ENCODE measurements around the gene ARL8A.
"Not testable (repeated sequence)": the region's sequence is repeated elsewhere in the genome, so short reads cannot be mapped to it uniquely, and the experiment has no call there.

DNA sequence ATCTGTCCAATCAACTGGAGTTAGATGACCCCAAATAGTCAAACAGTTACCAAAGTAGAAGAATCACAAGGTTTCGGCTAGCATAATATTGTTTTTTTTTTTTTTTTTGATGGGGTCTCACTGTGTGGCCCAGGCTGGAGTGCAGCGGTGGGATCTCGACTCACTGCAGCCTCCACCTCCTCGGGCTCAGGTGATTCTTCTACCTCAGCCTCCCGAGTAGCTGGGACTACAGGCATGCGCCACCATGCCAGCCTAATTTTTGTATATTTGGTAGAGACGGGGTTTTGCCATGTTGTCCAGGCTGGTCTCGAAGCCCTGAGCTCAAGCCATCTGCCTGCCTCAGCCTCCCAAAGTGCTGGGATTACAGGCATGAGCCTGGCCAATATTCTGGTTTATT lies 1.2 kb upstream of the ARL8A start:
- not testable (repeated sequence) for TF ChIP-seq CTCF (conservative IDR thresholded peaks at IDR 0.05; ENCODE audit: low read depth, low read length); USF2 (IDR thresholded peaks at IDR 0.05; ENCODE audit: low read depth, low read length); POLR2A (IDR thresholded peaks at IDR 0.05; ENCODE audit: low read depth, low read length); CHD1 (IDR thresholded peaks at IDR 0.05; ENCODE audit: low read depth, low read length); RFX5 (IDR thresholded peaks at IDR 0.05; ENCODE audit: low read depth, low read length); MAZ (IDR thresholded peaks at IDR 0.05; ENCODE audit: borderline replicate concordance, low read depth, low read length); NFE2L2 (IDR thresholded peaks at IDR 0.05; ENCODE audit: low read depth, low read length); RAD21 (IDR thresholded peaks at IDR 0.05; ENCODE audit: low read length); MXI1 (IDR thresholded peaks at IDR 0.05; ENCODE audit: borderline replicate concordance, low read depth, low read length); RCOR1 (IDR thresholded peaks at IDR 0.05; ENCODE audit: insufficient replicate concordance, low read length); SMC3 (IDR thresholded peaks at IDR 0.05; ENCODE audit: low read depth, low read length)

Data from IMR-90 (cell line).